GM19452 (cell line): Measurements from ENCODE around the gene YBX2.

Experiments
- ATAC-seq: cut with Tn5 transposase; IDR thresholded peaks from one replicate; pipeline ENCODE4 v1.9.1; 2021; ENCODE audit not compliant: unreplicated experiment

YBX2 gene

DNA sequence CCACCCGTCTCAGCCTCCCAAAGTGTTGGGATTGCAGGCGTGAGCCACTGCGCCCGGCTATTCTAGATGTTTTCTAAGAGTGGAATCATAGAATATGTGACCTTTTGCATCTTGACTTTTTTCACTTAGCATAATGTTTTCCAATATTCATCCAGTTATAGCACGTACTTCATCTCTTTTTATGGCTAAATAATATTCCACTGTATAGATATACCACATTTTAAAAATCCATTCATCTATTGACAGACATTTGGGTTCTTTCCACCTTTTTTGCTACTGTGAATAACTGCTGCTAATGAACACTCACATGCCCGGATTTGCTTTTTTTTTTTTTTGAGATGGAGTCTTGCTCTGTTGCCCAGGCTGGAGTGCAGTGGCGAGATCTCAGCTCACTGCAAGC, 9.7 kb upstream of the YBX2 start:
- no peak for ATAC-seq

DNA sequence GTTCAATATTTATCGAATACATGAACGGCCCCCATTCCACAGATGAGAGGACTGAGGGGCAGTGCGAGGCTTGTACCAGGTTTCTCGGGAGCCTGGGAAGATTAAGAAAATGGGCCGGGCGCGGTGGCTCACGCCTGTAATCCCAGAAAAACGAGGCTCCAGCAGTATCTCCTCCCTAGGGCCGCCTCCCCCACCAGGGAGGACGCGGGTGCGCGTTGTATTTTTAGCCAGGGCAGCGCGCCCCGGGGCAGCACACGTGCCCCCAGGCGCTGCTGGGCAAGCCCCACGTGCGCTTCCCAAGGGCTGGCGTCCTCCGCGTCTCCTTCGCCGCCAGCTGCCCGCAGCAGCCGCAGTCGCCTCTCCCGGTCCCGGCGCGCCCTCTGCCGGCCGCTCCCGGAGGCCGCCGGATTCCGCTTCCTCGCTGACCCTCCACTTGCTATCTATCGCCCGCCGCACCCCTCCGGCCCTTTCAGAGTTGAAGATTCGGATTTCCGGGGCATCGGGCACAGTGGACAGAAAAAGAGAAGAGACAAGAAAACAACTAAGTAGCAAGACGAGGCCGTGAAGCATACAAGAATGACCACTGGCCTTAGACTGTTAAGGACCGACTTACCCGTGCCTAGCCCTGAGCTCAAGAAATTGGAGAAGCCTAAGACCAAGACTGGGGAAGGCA, 1.9 kb upstream of the YBX2 start:
- no peak for ATAC-seq

DNA sequence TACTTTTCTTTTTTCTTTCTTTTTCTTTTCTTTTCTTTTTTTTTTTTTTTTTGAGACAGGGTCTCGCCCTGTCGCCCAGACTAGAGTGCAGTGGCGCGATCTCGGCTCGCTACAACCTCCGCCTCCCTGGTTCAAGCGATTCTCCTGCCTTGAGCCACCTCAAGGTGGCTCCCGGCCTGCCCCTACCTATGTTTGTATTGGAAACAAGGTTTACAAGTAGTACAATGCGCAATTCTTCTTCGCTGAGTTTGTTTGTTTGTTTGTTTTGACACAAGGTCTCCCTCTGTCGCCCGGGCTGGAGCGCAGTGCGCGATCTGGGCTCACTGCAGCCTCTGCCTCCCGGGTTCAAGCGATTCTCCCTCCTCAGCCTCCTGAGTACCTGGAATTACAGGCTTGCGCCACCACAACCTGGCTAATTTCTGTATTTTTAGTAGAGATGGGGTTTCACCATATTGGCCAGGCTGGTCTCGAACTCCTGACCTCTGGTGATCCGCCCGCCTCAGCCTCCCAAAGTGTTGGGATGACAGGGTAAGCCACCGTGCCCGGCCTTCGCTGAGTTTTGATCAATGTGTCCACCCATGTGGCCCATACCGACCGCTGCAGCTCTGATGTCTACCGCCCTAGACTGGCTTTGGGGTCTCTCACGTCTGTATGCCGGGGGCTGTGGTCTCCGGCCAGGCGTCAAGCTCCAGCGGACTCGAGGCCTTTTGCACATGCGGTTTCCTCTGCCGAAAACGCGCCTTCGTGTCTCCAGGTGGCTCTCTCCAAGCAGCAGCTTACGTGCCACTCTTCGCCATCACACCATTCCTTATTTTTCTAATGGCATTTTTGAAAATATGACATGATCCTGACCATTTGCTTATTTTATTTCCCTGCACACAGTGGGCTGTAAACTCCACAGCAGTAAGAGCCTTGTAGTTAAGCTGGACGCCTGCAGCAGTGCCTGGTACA, 1.1 kb upstream of the YBX2 start:
- no peak for ATAC-seq

DNA sequence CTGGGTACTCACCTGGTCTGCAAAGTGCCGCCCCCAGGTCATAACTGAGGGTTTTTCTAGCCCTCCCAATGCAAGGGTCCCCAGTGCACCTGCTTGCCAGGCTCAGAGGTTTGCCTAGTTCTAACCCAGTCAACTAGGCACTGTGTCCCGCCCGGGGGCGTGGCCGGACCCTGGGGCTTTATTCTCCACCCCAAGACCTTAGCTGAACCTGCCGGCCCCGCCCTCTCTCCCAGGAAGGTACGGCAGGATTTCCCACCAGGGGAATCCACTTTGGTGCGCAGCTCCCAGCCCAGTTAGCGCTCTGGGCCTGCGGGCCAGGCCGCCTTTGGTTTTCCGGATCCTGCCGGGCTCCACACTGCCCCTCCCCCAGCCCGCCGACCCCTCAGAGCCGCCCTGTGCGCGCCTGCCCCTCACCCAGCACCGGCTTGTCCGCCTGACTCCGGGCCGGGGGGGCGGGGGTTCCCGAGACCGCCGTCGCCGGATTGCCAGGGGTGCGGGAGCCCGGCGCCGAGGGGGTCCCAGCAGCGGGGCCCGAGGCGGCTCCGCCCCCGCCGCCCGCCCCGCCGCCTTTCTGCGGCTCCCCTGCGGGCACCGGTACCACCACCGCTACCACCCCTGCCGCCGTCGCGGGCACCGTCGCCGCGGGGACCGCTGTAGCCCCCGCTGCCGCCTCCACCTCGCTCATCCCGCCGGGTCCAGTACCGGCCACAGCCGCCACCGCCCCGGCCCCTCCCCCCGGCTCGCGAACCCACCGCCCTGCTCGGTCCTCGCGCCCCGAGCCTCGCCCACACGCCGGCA, 424 bp downstream of the YBX2 start:
- no peak for ATAC-seq

DNA sequence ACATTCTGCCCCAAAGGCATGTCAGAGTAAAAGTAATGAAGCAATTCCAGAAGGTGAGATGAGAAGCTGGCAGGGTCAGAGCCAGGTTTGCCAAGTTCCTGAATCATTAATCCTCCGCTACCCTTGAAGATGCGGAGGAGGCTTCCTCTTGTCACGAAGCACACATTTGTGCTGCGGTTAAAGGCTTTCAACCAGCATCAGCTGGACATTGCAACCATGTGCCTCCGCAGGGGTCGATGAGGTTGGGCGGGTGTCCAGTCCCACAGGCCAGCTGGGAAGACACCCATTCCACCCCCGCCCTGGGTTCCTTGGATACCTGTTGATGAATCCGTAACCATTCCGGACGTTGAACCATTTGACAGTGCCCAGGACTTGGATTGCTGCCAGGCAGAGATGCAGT, 1.3 kb downstream of the YBX2 start:
- no peak for ATAC-seq

DNA sequence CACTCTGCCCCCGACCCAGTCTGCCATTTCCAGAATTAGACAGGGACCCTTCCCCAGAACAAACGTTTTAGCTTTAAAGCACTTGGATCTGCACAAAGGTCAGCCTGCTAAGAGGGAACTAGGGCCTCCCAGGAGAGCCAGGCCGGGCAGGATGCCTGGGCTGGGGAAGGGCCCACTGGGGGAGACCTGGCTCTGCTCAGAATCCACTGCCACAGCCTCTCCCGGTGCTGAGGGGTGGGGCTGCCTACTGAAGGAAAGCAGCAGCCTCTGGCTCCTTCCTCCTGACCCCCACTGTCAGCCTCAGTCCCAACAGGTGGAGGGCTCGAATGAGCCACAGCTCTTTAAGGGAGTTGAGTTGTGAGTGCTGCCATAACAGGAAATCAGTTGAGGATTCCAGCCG, 1.7 kb downstream of the YBX2 start:
- ATAC-seq: no peak

DNA sequence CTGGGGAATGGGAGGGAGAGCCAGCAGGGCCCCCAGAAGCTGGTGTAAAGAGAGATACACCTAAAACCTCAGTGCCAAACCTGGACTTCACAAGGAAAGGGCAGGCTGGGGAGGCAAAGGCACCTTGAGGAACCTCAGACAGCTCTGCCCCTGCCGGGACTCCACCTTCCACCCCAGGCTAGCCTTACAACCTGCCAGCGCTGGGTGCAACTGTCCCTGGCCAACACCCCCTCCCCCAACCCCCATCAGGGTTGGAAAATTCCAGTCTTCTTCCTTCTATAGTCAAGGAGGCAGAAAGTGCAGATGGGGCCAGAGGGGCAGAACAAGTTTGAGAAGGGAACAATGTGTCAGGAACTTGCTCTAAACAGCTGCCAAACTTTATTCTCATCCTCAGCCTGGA, 2.2 kb downstream of the YBX2 start:
- ATAC-seq: no peak

DNA sequence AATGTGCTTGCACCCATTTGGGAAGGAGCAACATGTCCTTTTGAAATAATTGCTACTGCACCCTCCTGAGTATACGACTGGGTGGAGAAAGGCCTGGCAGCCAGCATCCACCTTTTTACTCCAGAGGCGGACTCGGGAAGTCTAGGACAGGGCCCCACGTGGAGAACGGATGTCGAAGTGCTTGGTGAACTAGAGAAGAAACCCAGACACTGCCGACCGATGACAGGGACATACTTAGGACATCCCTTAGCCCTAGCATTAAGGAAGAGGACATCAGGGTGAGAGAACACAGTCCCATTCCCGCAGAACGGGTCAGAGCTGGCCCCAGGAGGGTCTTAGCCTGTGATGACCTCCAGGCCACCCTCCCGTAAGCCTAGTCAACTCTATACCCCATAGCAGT, 3.8 kb downstream of the YBX2 start:
- no peak for ATAC-seq

DNA sequence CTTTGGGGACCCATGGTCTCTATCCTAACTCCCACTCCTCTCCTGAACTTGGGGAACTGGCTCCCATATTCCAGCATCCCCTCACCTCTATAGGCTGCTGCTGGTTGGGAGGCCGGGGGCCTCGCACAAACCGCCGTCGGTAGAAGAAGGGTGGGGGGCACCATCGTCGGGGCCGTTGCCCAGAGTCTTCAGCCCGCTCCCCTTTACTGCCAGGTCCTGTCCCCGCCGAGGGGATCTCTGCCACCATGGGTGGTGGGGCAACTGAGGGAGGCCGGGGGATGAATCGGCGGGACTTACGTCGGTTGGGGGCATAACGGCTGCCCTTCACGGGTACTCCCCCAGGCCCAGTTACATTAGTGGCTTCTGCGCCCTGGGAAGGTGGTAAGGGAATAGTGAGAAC, 4.3 kb downstream of the YBX2 start:
- no peak for ATAC-seq

DNA sequence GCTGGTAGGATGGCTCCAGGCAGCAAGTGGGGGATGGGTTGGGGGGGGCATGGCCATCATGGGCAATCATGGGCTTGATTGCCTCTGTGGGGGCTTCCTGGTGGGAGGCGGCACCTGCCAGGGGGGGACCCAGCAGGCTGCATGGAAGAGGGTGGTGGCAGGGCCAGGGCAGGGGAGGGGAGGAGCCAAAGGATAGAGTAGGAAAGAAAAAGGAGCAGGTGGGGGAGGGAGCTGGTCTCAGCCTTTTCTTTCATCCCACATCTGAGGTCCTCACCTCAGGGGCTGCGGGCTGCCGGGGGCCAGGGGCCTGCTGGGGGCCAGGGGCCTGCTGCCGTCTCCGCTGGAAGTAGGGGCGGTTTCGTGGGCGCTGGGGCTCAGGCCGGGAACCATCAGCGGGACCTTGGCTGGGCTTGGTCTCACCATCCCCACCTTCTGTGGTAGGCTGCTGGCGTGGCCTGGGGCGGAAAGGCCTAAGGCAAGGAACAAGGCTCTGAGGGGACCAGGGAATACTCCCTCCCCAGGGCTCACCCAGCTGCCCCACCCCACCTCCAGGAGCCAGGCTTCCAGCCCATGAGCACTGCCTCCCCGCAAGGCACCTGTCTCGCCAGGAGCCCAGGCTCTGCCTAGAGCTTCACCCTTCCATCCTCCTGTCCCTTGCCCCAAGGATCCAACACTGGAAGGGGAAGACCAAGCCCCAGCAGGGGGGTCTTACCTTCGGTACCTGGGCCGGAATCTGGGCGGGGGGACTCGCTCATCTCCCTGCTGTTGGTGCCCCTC, 5.0 kb downstream of the YBX2 start:
- no peak for ATAC-seq

DNA sequence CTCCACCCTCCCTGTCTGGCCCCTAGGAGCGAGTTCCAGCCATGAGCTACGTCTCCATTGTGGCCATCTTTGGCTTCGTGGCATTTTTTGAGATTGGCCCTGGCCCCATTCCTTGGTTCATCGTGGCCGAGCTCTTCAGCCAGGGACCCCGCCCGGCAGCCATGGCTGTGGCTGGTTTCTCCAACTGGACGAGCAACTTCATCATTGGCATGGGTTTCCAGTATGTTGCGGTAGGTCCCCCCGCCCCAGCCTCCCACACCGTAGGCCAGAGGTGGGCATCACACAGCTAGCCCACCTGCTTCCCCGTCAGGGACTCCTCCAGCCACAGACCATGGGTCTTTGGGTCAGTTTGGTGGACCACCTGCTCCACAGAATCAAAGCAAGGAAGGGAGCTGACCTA, 8.8 kb downstream of the YBX2 start:
- ATAC-seq: no peak

DNA sequence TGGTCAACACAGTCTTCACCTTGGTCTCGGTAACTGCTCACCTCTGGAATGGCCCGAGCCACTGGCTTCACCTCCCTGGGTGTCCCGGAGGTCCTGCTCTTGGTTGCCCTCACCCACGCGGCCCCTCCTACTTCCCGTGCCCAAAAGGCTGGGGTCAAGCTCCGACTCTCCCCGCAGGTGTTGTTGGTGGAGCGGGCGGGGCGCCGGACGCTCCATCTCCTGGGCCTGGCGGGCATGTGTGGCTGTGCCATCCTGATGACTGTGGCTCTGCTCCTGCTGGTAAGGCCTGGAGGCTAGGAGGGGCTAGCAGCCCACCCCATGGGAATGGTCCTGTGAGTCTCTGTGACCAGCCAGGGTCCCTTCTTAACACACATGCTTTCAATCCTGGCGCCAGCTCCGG, 9.5 kb downstream of the YBX2 start:
- ATAC-seq: no peak

DNA sequence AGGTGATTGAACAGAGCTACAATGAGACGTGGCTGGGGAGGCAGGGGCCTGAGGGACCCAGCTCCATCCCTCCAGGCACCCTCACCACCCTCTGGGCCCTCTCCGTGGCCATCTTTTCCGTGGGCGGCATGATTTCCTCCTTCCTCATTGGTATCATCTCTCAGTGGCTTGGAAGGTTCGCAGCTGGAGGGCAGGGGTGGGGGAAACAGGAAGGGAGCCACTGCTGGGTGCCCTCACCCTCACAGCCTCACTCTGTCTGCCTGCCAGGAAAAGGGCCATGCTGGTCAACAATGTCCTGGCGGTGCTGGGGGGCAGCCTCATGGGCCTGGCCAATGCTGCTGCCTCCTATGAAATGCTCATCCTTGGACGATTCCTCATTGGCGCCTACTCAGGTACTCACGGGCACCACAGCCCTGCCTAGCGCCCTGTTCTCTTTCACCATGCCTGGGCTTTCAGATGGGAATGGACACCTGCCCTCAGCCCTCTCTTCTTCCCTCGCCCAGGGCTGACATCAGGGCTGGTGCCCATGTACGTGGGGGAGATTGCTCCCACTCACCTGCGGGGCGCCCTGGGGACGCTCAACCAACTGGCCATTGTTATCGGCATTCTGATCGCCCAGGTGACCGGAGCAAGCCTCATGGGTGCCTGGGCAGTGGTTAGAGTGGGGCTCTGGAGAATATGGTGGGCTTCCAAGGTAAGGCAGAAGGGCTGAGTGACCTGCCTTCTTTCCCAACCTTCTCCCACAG, 10.8 kb downstream of the YBX2 start:
- no peak for ATAC-seq

DNA sequence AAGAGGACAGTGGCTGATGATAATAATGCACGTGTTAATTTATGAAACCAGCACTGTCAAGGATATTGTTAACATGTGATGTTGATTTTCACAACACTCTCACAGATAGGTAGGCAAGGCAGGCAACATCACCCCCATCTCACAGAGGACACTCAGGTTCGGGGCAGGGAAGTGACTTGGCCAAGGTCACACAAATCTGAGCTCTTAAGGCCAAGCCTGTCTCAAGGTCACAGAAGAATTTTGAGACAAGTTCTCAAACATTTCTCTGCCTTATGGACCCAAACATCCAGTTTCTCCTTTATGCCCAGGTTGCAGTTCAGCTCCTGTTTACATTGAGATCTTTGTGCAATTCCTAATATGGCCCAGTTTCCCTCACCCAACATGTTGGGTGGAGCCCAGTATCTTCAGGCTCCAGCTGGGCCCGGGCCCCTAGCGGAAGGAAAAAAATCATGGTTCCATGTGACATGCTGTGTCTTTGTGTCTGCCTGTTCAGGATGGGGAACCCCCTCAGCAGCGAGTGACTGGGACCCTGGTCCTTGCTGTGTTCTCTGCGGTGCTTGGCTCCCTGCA, 11.6 kb downstream of the YBX2 start:
- no peak for ATAC-seq

DNA sequence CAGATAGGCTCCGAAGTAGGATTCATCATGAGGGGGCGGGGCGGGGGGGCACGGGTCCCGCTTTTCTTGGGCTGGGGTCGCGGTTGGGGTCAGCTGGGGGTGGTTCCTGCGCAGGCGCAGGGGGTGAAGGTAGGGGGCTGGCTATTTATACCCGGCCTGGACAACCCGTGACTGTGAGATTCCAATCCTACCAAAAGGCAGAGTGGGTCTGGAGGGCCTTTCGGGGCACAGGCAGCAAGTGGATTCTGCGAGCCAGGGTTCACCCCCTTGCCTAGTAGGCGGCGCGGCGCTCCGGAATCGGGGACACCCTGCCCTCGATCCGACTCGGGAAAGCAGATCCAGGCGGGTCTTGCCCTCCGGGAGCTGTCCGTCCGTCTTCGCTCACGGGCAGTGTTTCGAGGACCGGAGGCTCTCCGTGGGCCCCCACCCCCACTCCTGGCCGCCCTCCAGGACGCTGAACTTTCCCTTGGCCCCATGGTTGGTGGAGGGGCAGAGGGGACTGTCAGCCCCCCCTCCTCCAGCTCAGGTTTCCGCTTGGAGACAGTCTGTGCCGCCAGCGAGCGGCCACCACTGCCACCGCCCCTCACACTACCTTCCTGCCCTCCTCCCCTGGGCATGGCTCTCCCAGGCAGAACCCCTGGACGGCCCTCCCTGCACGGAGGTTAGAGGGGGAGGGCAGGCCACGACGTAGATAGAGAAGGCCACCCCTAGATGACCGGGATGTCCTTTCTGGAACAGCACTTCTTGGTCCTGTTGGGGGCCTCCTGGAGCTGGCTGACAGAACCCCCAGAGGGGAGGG, 12.3 kb downstream of the YBX2 start:
- no peak for ATAC-seq

DNA sequence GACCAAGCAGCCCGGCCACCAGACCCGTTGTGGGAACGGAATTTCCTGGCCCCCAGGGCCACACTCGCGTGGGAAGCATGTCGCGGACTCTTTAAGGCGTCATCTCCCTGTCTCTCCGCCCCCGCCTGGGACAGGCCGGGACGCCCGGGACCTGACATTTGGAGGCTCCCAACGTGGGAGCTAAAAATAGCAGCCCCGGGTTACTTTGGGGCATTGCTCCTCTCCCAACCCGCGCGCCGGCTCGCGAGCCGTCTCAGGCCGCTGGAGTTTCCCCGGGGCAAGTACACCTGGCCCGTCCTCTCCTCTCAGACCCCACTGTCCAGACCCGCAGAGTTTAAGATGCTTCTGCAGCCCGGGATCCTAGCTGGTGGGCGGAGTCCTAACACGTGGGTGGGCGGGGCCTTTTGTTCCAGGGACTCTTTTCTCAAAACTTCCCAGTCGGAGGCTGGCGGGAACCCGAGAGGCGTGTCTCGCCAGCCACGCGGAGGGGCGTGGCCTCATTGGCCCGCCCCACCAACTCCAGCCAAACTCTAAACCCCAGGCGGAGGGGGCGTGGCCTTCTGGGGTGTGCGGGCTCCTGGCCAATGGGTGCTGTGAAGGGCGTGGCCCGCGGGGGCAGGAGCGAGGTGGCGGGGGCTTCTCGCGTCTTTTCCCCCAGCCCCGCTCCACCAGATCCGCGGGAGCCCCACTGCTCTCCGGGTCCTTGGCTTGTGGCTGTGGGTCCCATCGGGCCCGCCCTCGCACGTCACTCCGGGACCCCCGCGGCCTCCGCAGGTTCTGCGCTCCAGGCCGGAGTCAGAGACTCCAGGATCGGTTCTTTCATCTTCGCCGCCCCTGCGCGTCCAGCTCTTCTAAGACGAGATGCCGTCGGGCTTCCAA, 13.1 kb downstream of the YBX2 start, which contains the start of gene SLC2A4:
SLC2A4 (plus strand) TSS at position 645 of the 879 bp plus-strand sequence; CDS start at position 862, 217 bp downstream.
- ATAC-seq: peak; percentile 49

DNA sequence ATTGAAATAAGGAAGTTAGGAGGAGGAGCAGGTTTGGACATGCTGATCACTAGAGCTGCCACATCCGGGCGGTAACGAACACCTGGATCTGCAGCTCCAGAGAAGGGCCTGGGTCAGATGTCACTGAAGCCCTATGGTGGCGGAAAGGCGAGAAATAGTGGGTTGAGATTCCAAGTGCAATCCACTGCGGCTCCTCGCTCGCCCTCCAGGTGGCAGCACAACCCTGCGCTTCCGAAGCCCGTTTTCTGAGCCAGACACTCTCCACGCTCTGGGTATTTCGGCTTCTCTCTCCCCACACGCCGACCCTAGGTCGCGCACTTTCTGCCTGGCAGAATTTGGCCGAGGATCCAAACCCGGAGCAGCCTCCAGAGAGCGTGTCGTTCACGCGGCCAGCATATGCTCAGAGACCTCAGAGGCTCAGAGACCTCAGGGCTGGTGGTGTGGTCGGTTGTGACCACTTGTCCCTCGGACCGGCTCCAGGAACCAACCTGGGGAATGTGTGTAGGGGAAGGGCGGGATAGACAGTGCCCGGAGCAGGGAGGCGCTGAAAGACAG, 13.8 kb downstream of the YBX2 start:
- peak; percentile 62 for ATAC-seq

DNA sequence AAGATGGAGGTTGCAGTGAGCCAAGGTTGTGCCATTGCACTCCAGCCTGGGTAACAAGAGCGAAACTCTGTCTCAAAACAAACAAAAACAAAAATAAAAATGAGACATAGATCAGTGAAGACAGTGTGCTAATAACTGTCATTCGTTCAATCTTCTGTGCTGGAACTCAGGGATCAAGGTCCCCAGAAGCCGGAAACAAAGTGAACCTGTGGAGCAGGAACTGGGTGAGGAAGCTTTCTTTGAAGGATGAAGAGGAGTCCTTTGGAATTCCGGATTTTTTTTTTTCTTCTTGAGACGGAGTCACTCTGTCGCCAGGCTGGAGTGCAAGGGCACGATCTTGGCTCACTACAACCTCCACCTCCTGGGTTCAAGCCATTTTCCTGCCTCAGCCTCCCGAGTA, 15.0 kb downstream of the YBX2 start:
- ATAC-seq: no peak
